Measurements from ENCODE around the gene CCKAR.

The CCKAR gene

GRCh38 chr4:26475716-26476115 lies 14.6 kb downstream of the CCKAR start:
- DNase-seq: no peak
- Histone ChIP-seq H3K4me3 (ENCODE audit: insufficient read depth, low read depth, low read length, poor library complexity, severe bottlenecking) (no peak overlapping the region), H3K36me3 (ENCODE audit: control insufficient read depth, insufficient read depth, low read length) (no peaks in the 10 kb centered on the region), H3K27me3 (replicated peaks; ENCODE audit: control insufficient read depth, insufficient read depth, low read length, poor library complexity, severe bottlenecking) (no peaks in the 10 kb centered on the region), H3K9me3 (ENCODE audit: control insufficient read depth, low read length) (no peaks in the 10 kb centered on the region), H3K27ac (ENCODE audit: insufficient read depth, low read length, poor library complexity, severe bottlenecking) (no peak overlapping the region), H3K4me1 (ENCODE audit: control insufficient read depth, insufficient read depth, low read length, poor library complexity, severe bottlenecking) (no peaks in the 10 kb centered on the region)

- Histone ChIP-seq H3K9me3 (ENCODE audit: control insufficient read depth, low read length) (no peaks in the 10 kb centered on the region), H3K36me3 (ENCODE audit: control insufficient read depth, insufficient read depth, low read length) (no peaks in the 10 kb centered on the region), H3K27me3 (replicated peaks; ENCODE audit: control insufficient read depth, insufficient read depth, low read length, poor library complexity, severe bottlenecking) (no peaks in the 10 kb centered on the region), H3K4me1 (ENCODE audit: control insufficient read depth, insufficient read depth, low read length, poor library complexity, severe bottlenecking) (no peaks in the 10 kb centered on the region), H3K27ac (ENCODE audit: insufficient read depth, low read length, poor library complexity, severe bottlenecking) (no peak overlapping the region), H3K4me3 (ENCODE audit: insufficient read depth, low read depth, low read length, poor library complexity, severe bottlenecking) (no peak overlapping the region)
- no peak for DNase-seq
Measured at GRCh38 chr4:26474551-26474950, 15.7 kb downstream of the CCKAR start.

DNA sequence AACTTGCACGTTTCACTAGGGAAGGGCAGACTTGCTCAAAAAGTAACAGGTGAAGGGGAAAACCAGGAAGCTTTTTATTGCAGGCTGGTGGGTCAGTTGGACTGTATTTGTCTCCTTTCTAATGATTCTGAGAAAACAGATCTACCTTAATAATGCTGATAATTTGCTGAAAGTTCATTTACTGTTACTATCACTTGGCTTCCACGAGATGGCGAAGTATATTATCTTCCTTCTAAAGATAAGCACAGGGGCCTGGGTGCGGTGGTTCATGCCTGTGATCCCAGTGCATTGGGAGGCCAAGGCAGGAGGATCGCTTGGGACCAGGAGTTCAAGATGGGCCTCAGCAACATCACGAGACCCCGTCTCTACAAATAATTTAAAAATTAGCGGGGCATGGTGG lies 16.4 kb downstream of the CCKAR start:
- Histone ChIP-seq H3K36me3 (ENCODE audit: control insufficient read depth, insufficient read depth, low read length) (no peaks in the 10 kb centered on the region), H3K9me3 (ENCODE audit: control insufficient read depth, low read length) (no peaks in the 10 kb centered on the region), H3K27me3 (replicated peaks; ENCODE audit: control insufficient read depth, insufficient read depth, low read length, poor library complexity, severe bottlenecking) (no peaks in the 10 kb centered on the region), H3K4me1 (ENCODE audit: control insufficient read depth, insufficient read depth, low read length, poor library complexity, severe bottlenecking) (no peaks in the 10 kb centered on the region), H3K27ac (ENCODE audit: insufficient read depth, low read length, poor library complexity, severe bottlenecking) (no peak overlapping the region), H3K4me3 (ENCODE audit: insufficient read depth, low read depth, low read length, poor library complexity, severe bottlenecking) (no peak overlapping the region)
- DNase-seq: no peak

DNA sequence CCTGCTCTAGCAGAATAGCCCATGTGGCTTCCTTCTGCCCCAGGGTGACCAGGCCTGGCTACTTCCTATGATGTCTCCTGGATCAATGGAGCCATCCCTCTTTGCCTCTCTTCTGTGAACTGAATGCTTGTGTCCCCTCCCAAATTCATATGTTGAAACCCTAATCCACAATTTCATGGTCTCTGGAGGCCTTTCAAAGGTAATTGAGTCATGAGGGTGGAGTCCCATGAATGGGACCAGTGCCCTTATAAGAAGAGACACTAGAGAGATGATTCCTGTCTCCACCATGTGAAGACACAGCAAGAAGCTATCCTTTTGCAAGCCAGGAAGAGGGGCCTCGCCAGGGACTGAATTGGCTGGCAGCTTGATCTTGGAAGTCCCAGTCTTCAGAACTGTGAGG lies 18.4 kb downstream of the CCKAR start:
- no peak overlapping the region for H3K4me3 ChIP-seq (ENCODE audit: insufficient read depth, low read depth, low read length, poor library complexity, severe bottlenecking)
- H3K27me3 ChIP-seq (replicated peaks; ENCODE audit: control insufficient read depth, insufficient read depth, low read length, poor library complexity, severe bottlenecking): no peaks in the 10 kb centered on the region
- no peaks in the 10 kb centered on the region for H3K4me1 ChIP-seq (ENCODE audit: control insufficient read depth, insufficient read depth, low read length, poor library complexity, severe bottlenecking)
- H3K27ac ChIP-seq (ENCODE audit: insufficient read depth, low read length, poor library complexity, severe bottlenecking): no peak overlapping the region
- no peaks in the 10 kb centered on the region for H3K36me3 ChIP-seq (ENCODE audit: control insufficient read depth, insufficient read depth, low read length)
- DNase-seq: no peak
- no peaks in the 10 kb centered on the region for H3K9me3 ChIP-seq (ENCODE audit: control insufficient read depth, low read length)

DNA sequence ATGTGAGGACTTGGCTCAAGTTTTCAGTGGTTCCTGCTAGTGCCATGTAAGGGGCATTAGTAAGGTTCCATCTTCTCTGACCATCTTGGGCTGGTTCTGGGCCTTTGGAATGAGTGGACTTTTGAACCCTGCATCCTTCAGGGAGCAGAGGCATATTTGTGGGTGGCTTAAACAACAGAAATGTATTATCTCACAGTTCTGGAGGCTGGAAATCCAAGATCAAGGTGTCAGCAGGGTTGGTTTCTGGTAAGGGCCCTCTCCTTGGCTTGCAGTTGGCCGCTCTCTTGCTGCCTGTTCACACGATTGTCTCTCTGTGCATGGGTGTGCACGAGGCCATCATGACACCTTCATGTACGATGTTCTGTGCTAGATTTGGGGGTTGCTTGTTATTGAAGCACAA lies 21.3 kb downstream of the CCKAR start:
- no peak overlapping the region for H3K4me3 ChIP-seq (ENCODE audit: insufficient read depth, low read depth, low read length, poor library complexity, severe bottlenecking)
- no peaks in the 10 kb centered on the region for H3K36me3 ChIP-seq (ENCODE audit: control insufficient read depth, insufficient read depth, low read length)
- no peaks in the 10 kb centered on the region for H3K27me3 ChIP-seq (replicated peaks; ENCODE audit: control insufficient read depth, insufficient read depth, low read length, poor library complexity, severe bottlenecking)
- no peaks in the 10 kb centered on the region for H3K9me3 ChIP-seq (ENCODE audit: control insufficient read depth, low read length)
- H3K27ac ChIP-seq (ENCODE audit: insufficient read depth, low read length, poor library complexity, severe bottlenecking): no peak overlapping the region
- no peak for DNase-seq
- no peaks in the 10 kb centered on the region for H3K4me1 ChIP-seq (ENCODE audit: control insufficient read depth, insufficient read depth, low read length, poor library complexity, severe bottlenecking)

- no peaks in the 10 kb centered on the region for H3K4me1 ChIP-seq (ENCODE audit: control insufficient read depth, insufficient read depth, low read length, poor library complexity, severe bottlenecking)
- no peaks in the 10 kb centered on the region for H3K36me3 ChIP-seq (ENCODE audit: control insufficient read depth, insufficient read depth, low read length)
- H3K27me3 ChIP-seq (replicated peaks; ENCODE audit: control insufficient read depth, insufficient read depth, low read length, poor library complexity, severe bottlenecking): no peaks in the 10 kb centered on the region
- H3K4me3 ChIP-seq (ENCODE audit: insufficient read depth, low read depth, low read length, poor library complexity, severe bottlenecking): no peak overlapping the region
- H3K9me3 ChIP-seq (ENCODE audit: control insufficient read depth, low read length): no peaks in the 10 kb centered on the region
- no peak overlapping the region for H3K27ac ChIP-seq (ENCODE audit: insufficient read depth, low read length, poor library complexity, severe bottlenecking)
- no peak for DNase-seq
Measured at GRCh38 chr4:26468283-26468949, 21.9 kb downstream of the CCKAR start.

DNA sequence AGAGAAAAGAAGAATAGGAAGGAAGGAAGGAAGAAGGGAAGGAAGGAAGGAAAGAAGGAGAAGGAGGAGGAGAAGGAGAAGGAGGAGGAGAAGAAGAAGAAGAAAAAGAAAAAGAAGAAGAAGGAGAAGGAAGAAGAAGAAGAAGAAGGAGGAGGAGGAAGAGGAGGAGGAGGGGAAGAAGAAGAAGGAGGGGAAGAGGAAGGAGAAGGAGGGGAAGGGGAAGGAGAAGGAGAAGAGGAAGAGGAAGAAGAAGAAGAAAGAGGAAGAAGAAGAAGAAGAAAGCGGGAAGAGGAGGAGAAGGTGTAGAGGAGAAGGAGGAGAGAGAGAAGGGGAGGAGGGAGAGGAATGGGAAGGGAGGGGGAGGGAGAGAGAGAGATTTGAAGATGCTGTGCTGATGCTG lies 22.6 kb downstream of the CCKAR start:
- Histone ChIP-seq H3K9me3 (ENCODE audit: control insufficient read depth, low read length) (no peaks in the 10 kb centered on the region), H3K27me3 (replicated peaks; ENCODE audit: control insufficient read depth, insufficient read depth, low read length, poor library complexity, severe bottlenecking) (no peaks in the 10 kb centered on the region), H3K4me3 (ENCODE audit: insufficient read depth, low read depth, low read length, poor library complexity, severe bottlenecking) (no peak overlapping the region), H3K4me1 (ENCODE audit: control insufficient read depth, insufficient read depth, low read length, poor library complexity, severe bottlenecking) (no peaks in the 10 kb centered on the region), H3K27ac (ENCODE audit: insufficient read depth, low read length, poor library complexity, severe bottlenecking) (no peak overlapping the region), H3K36me3 (ENCODE audit: control insufficient read depth, insufficient read depth, low read length) (no peaks in the 10 kb centered on the region)
- no peak for DNase-seq

DNA sequence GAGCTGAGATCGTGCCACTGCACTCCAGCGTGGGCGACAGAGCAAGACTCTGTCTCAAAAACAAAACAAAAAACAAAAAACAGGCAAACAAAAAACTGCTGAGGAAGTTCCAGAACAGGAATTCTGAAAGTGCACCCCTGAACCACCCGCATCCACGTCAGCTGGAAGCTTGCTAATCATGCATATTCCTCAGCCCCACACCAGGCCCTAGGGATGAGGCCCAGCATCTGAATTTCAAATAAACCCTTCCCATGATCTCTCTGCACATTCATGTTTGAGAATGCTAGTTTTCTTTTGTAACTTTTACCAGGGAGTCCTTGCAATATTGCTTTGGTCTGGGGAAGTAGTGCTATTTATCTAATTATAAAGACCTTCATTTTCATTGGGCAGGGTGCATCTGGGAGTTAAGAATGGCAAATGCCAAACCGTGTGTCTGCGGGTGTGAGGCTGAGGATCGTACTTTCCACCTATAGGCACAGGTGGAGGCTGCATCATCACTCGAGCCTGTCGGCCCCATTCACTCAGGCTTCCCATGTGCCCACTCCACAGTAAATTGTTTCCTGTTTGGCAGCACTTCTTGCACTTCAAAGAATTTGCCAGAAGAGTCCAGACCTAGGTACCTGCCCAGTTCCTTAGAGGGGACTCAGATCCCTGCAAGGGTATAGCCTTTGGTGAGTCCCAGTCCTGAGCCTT lies 23.6 kb downstream of the CCKAR start:
- Histone ChIP-seq H3K27ac (ENCODE audit: insufficient read depth, low read length, poor library complexity, severe bottlenecking) (no peak overlapping the region), H3K27me3 (replicated peaks; ENCODE audit: control insufficient read depth, insufficient read depth, low read length, poor library complexity, severe bottlenecking) (no peaks in the 10 kb centered on the region), H3K4me3 (ENCODE audit: insufficient read depth, low read depth, low read length, poor library complexity, severe bottlenecking) (no peak overlapping the region), H3K4me1 (ENCODE audit: control insufficient read depth, insufficient read depth, low read length, poor library complexity, severe bottlenecking) (no peaks in the 10 kb centered on the region), H3K9me3 (ENCODE audit: control insufficient read depth, low read length) (no peaks in the 10 kb centered on the region), H3K36me3 (ENCODE audit: control insufficient read depth, insufficient read depth, low read length) (no peaks in the 10 kb centered on the region)
- DNase-seq: no peak

GRCh38 chr4:26464420-26465095 lies 25.7 kb downstream of the CCKAR start:
- Histone ChIP-seq H3K9me3 (ENCODE audit: control insufficient read depth, low read length) (no peaks in the 10 kb centered on the region), H3K4me1 (ENCODE audit: control insufficient read depth, insufficient read depth, low read length, poor library complexity, severe bottlenecking) (no peaks in the 10 kb centered on the region), H3K36me3 (ENCODE audit: control insufficient read depth, insufficient read depth, low read length) (no peaks in the 10 kb centered on the region), H3K4me3 (ENCODE audit: insufficient read depth, low read depth, low read length, poor library complexity, severe bottlenecking) (no peak overlapping the region), H3K27me3 (replicated peaks; ENCODE audit: control insufficient read depth, insufficient read depth, low read length, poor library complexity, severe bottlenecking) (no peaks in the 10 kb centered on the region), H3K27ac (ENCODE audit: insufficient read depth, low read length, poor library complexity, severe bottlenecking) (no peak overlapping the region)
- DNase-seq: no peak

DNA sequence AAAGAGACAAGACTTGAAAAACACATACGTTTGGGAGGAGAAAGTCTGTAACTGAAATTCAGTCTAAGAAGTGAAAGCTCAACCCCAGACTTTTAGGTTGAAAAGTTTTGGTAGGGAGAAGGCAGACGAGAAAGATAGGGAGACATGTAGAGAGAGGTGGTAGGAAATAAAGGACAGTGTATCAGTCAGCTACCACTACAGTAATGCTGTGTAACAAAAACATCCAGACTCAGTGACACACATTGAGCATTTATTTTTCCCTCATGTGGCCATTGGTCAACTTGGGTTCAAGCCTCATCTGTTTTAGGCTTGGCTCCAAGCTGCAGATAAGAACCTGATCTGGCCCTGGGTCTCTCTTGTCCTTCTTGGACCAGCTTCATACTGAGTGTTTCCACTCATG lies 26.9 kb downstream of the CCKAR start:
- Histone ChIP-seq H3K27me3 (replicated peaks; ENCODE audit: control insufficient read depth, insufficient read depth, low read length, poor library complexity, severe bottlenecking) (no peaks in the 10 kb centered on the region), H3K9me3 (ENCODE audit: control insufficient read depth, low read length) (no peaks in the 10 kb centered on the region), H3K4me3 (ENCODE audit: insufficient read depth, low read depth, low read length, poor library complexity, severe bottlenecking) (no peak overlapping the region), H3K36me3 (ENCODE audit: control insufficient read depth, insufficient read depth, low read length) (no peaks in the 10 kb centered on the region), H3K4me1 (ENCODE audit: control insufficient read depth, insufficient read depth, low read length, poor library complexity, severe bottlenecking) (no peaks in the 10 kb centered on the region), H3K27ac (ENCODE audit: insufficient read depth, low read length, poor library complexity, severe bottlenecking) (no peak overlapping the region)
- no peak for DNase-seq

Data from effector memory CD4-positive, alpha-beta T cell (primary cell).